ENCODE data around the gene TAF4.

Gene TAF4

DNA sequence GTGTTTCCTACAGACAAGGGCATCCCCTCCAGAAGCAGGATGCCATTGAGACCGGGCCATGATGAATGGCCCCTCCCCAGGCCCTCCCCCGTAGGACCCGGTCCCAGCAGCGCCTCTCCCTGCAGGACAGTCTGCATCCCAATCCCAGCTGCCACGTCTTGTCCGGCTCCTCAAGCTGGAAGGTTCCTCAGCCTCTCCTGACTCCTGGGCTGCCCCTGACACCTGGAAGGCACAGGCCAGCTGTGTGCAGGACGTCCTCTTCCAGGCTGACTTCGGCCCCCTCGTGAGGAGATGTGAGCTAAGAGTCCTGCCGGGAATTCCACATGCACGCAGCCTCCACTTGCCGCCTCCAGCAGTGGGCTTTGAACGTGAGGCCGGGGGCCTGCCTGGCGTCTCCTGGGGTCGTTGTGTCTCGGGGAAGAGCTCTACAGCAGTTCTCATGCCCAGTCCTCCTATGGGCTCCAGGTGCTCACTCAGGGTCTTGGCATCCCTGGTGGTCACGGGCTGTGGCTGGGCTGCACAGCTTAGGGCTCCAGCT lies 64.4 kb downstream of the TAF4 start:
- TF ChIP-seq, protein P1, sequence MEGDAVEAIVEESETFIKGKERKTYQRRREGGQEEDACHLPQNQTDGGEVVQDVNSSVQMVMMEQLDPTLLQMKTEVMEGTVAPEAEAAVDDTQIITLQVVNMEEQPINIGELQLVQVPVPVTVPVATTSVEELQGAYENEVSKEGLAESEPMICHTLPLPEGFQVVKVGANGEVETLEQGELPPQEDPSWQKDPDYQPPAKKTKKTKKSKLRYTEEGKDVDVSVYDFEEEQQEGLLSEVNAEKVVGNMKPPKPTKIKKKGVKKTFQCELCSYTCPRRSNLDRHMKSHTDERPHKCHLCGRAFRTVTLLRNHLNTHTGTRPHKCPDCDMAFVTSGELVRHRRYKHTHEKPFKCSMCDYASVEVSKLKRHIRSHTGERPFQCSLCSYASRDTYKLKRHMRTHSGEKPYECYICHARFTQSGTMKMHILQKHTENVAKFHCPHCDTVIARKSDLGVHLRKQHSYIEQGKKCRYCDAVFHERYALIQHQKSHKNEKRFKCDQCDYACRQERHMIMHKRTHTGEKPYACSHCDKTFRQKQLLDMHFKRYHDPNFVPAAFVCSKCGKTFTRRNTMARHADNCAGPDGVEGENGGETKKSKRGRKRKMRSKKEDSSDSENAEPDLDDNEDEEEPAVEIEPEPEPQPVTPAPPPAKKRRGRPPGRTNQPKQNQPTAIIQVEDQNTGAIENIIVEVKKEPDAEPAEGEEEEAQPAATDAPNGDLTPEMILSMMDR (IDR thresholded peaks at IDR 0.05) = no peak
- no peak overlapping the region for H3K27ac ChIP-seq
- no peak overlapping the region for H3K4me3 ChIP-seq
- no peak for DNase-seq (ENCODE audit: low spot score)

DNA sequence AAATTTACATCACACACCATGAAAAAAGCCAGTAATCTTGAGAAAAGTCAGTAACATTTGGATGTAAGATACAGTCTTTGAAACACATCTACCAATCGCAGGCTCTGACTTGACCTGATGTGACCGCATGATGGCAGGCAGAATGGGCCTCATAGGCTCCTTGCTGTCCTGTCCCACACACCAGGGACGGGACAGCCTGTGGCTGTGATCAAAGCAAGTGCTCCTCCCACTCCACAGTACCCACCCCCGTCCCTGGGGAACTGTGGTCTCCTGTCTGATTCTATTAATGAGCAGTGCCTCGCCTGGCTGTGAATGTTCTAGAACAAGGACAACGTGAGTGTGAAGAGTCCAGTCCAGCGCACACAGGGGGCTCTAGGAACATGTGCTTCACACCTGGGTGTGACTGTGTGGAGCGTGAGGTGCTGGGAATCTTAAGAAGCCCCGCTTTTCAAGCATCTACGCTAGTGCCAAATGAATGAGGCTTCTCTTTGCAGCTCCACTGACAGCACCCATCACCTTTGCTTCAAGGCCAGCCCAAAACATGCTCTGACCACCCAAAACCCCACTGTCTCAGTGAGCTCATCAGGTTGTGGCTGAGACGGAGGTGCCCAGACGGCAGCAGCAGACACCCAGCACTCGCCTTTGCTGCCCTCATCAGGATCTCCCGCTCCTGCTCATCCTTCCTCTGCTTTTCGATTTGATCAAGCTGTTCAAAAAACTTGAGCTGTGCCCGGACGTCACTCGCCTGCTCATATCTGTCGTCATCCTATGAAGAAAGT lies 67.1 kb downstream of the TAF4 start:
- Histone ChIP-seq H3K4me3 (no peak overlapping the region), H3K27ac (no peak overlapping the region)
- TF ChIP-seq, protein P1 (IDR thresholded peaks at IDR 0.05) = no peak
- no peak for DNase-seq (ENCODE audit: low spot score)

DNA sequence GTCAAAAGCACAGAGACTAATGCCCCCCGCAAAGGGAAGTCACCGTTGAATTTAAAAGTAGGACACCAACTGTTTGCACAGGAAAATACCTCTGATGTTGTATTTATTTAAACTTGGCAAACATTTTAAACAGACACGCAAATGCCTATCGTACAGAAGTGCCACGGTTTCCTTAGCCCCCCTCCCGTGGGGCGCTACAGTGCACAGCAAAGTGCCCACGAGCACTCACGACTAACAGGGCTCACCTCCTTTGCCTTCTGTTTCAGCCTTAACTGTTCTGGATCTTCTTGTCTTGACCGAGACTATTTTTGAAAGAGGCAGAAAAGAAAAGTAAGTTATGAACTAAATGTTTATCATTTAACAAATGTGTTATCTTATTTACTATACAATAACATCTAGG lies 67.8 kb downstream of the TAF4 start:
- H3K27ac ChIP-seq = no peak overlapping the region
- TF ChIP-seq, protein P1 (IDR thresholded peaks at IDR 0.05) = no peak
- H3K4me3 ChIP-seq = no peak overlapping the region
- no peak for DNase-seq (ENCODE audit: low spot score)

DNA sequence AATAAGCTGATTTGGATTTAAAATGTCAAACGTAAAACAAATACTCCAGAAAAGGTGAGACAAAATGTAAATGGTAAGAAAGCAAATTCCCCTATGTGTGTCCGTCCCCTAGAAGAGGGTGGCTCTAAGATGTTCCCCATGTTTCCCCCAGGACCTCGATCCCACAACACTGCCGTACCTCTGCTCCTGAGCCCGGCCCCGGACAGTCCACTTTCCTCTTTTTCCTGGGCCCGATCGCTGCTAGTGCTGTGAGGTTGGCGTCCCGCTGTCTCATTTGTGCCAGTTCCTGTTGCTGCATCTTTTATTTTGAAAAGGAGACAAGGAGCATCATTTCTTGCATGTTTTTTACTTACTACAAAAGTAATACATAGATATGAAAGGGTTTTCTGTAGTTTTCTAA lies 68.3 kb downstream of the TAF4 start:
- no peak for DNase-seq (ENCODE audit: low spot score)
- no peak overlapping the region for H3K27ac ChIP-seq
- H3K4me3 ChIP-seq = no peak overlapping the region
- TF ChIP-seq, protein P1 (IDR thresholded peaks at IDR 0.05) = no peak

DNA sequence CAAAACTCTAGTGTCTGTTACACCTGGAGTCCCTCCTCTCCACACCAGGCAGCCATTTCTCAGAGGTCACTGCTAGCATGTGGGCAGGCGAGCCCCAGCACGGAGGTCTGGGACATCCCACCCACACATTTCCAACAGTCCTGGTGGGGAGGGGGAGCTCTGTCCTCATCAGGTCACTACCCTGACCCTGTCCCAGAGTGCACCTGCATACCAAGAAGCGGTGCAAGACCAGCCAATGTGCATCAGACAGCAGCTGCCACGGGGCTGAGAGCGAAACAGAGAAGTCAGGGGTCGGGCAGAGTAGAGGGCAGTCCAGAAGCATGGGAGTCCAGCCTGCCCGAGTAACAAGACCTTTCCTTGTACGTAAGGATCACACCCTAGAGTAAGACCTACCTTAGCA lies 71.1 kb downstream of the TAF4 start:
- no peak overlapping the region for H3K27ac ChIP-seq
- TF ChIP-seq, protein P1 (IDR thresholded peaks at IDR 0.05) = no peak
- DNase-seq (ENCODE audit: low spot score) = no peak
- no peak overlapping the region for H3K4me3 ChIP-seq

DNA sequence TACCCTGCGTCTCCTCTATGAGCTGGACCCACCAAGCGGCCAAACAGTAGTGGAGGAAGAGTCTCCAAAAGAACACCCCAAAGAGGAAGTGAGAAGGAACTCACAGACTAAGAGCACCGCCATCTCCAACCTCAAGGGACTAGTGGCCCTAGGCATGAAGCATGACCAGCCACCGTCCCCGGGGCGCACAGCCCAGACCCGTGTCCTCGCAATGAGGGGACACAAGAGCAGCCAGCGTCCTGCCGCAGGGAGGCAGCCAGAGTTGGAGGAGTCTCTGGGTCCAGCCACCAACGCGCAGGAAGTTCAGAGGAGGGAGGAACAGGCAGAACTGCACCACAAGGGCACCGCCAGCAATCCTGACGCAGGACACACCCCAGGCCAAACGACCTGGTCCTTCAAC lies 72.6 kb downstream of the TAF4 start:
- H3K27ac ChIP-seq = no peak overlapping the region
- TF ChIP-seq, protein P1 (IDR thresholded peaks at IDR 0.05) = no peak
- no peak overlapping the region for H3K4me3 ChIP-seq
- DNase-seq (ENCODE audit: low spot score) = no peak

DNA sequence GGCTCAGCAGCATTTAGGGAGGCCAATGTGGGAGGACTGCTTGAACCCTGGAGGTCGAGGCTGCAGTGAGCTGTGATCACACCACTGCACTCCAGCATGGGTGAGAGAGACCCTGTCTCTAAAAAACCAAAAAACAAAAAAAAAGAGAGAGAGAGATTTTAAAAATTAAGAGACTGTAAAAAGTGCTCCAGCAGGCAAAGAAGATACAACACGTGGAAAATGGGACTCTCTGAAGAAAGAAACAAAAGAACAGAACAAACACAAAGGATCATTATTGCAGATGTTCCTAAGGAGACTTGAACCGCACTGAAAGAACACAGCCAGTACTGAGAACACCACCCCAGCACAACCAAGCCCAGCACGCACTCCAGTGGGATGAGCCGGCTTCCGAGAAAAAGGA lies 74.2 kb downstream of the TAF4 start:
- Histone ChIP-seq H3K4me3 (no peak overlapping the region), H3K27ac (no peak overlapping the region)
- TF ChIP-seq, protein P1 (IDR thresholded peaks at IDR 0.05) = no peak
- no peak for DNase-seq (ENCODE audit: low spot score)

Measured in coronary artery (tissue), 2 donors.